ENCODE results near the gene FAM187B. TPM values are rescaled to one million over a fixed set of nuclear protein-coding genes. Genes with fewer than 3 reads are reported as not detected.

Gene FAM187B
- total and polyA plus RNA-seq, 12 donors, result 0.06 to 0.48 (median 0.16) TPM; not detected in 8

GRCh38 chr19:35262101-35262761, 33.7 kb upstream of the FAM187B start:
- Histone ChIP-seq H3K4me3 (no peak overlapping the region), H3K27me3 (no peaks in the 10 kb centered on the region), H3K4me1 (replicated peaks in 1 of 2) (peaks cover 11 to 33% of the 10 kb centered on the region in 2 donors), H3K27ac (no peak overlapping the region), H3K36me3 (replicated peaks in 1 of 2) (no peaks in the 10 kb centered on the region), H3K9me3 (replicated peaks in 1 of 3) (no peaks in the 10 kb centered on the region)
- 71 to 75% (median 73%) methylated on average over 11 to 17 of the region's 17 CpGs for WGBS, 4 donors
- peak in 6 of 7 donors; percentile 17 to 60 (median 38) for DNase-seq
- intact Hi-C loops (cut with DNase I), result no loop called here
- peak in 1 of 2 donors; percentile 12 for TF ChIP-seq POLR2A (IDR thresholded peaks at IDR 0.05)
- no peak for TF ChIP-seq CTCF (IDR thresholded peaks at IDR 0.05)

- no peaks in the 10 kb centered on the region for H3K27me3 ChIP-seq
- TF ChIP-seq CTCF (IDR thresholded peaks at IDR 0.05), result no peak
- H3K4me1 ChIP-seq (replicated peaks in 1 of 2), result peaks cover 11 to 28% of the 10 kb centered on the region in 2 donors
- intact Hi-C loops (cut with DNase I), result no loop called here
- H3K9me3 ChIP-seq (replicated peaks in 1 of 3), result no peaks in the 10 kb centered on the region
- H3K36me3 ChIP-seq (replicated peaks in 1 of 2), result no peaks in the 10 kb centered on the region
- WGBS, 4 donors, result 75 to 82% (median 78%) methylated on average over 8 to 12 of the region's 12 CpGs
- peak in 6 of 7 donors; percentile 4 to 56 (median 22) for DNase-seq
- no peak overlapping the region for H3K27ac ChIP-seq
- H3K4me3 ChIP-seq, result no peak overlapping the region
Measured at GRCh38 chr19:35261356-35262100, 33.0 kb upstream of the FAM187B start.

- DNase-seq, result peak in 3 of 7 donors; percentile 28 to 57 (median 29)
- H3K27me3 ChIP-seq, result no peaks in the 10 kb centered on the region
- 69 to 76% (median 72%) methylated on average over 10 of the region's 10 CpGs for WGBS, 4 donors
- no peak overlapping the region for H3K4me3 ChIP-seq
- no peaks in the 10 kb centered on the region for H3K36me3 ChIP-seq (replicated peaks in 1 of 2)
- H3K27ac ChIP-seq, result no peak overlapping the region
- intact Hi-C loops (cut with DNase I), result no loop called here
- no peaks in the 10 kb centered on the region for H3K9me3 ChIP-seq (replicated peaks in 1 of 3)
- H3K4me1 ChIP-seq (replicated peaks in 1 of 2), result peaks cover 6 to 26% of the 10 kb centered on the region in 2 donors
- TF ChIP-seq POLR2A (IDR thresholded peaks at IDR 0.05) (no peak), CTCF (IDR thresholded peaks at IDR 0.05) (no peak)
Measured at GRCh38 chr19:35260694-35261304, 32.3 kb upstream of the FAM187B start.

- peak in 2 of 7 donors; percentile 23 to 55 for DNase-seq
Measured at GRCh38 chr19:35257113-35257461, 28.5 kb upstream of the FAM187B start.

More at GRCh38 chr19:35257113-35257461, 28.5 kb upstream of the FAM187B start:
- intact Hi-C loops (cut with DNase I), result no loop called here
- H3K27me3 ChIP-seq, result no peaks in the 10 kb centered on the region
- peaks cover 0 to 19% of the 10 kb centered on the region in 2 donors for H3K4me1 ChIP-seq (replicated peaks in 1 of 2)
- H3K27ac ChIP-seq, result peak overlapping the region in 1 of 5 donors; percentile 5
- 59 to 90% (median 68%) methylated on average over 6 to 9 of the region's 9 CpGs for WGBS, 4 donors
- no peaks in the 10 kb centered on the region for H3K9me3 ChIP-seq (replicated peaks in 1 of 3)
- no peaks in the 10 kb centered on the region for H3K36me3 ChIP-seq (replicated peaks in 1 of 2)
- no peak overlapping the region for H3K4me3 ChIP-seq
- TF ChIP-seq POLR2A (IDR thresholded peaks at IDR 0.05) (no peak), CTCF (IDR thresholded peaks at IDR 0.05) (no peak)
